DND-41 (cell line): ENCODE results near the gene FCSK.
A peak's percentile ranks its signal among the peaks of the same experiment; 100 is the strongest.

Experiments used
- ATAC-seq: fragments of 200-7000 bp; cut with Tn5 transposase; 3 replicates; pipeline ENCODE4 v1.9.1; 2021; ENCODE audit warnings: low read depth; ENCODE audit not compliant: insufficient read depth
- DNase-seq: peaks from one replicate; pipeline ENCODE4 v3.0.0-alpha.2; 2020
- H2AFZ ChIP-seq: 2 replicates; pipeline ENCODE4 v1.6.0; 2012; ENCODE audit warnings: low read depth, low read length
- H3K27ac ChIP-seq: 2 replicates; pipeline ENCODE4 v1.5.1; 2012; ENCODE audit warnings: low read length, inconsistent platforms
- H3K27me3 ChIP-seq: fragments of 200-600 bp; sonication (generic); 2 replicates; pipeline ENCODE4 v1.6.0; 2012; ENCODE audit warnings: low read length, mild to moderate bottlenecking, inconsistent platforms; ENCODE audit not compliant: insufficient read depth, poor library complexity
- H3K36me3 ChIP-seq: 2 replicates; pipeline ENCODE4 v1.5.1; 2012; ENCODE audit warnings: low read length, inconsistent platforms; ENCODE audit not compliant: insufficient read depth
- H3K4me1 ChIP-seq: 2 replicates; pipeline ENCODE4 v1.5.1; 2012; ENCODE audit warnings: mild to moderate bottlenecking, low read length; ENCODE audit not compliant: insufficient read depth
- H3K4me2 ChIP-seq: 2 replicates; pipeline ENCODE4 v1.6.0; 2012; ENCODE audit warnings: mild to moderate bottlenecking, moderate library complexity, low read length, inconsistent platforms; ENCODE audit not compliant: insufficient read depth
- H3K4me3 ChIP-seq, 2 experiments: fragments of 200-600 bp in 1 of 2; shearing (Covaris generic) in 1 of 2; 2 replicates each; pipeline ENCODE4 v1.5.1; 2012 to 2016; ENCODE audit warnings: inconsistent platforms in 2 of 2, low read length in 2 of 2, mild to moderate bottlenecking in 2 of 2, low read depth in 1 of 2, moderate library complexity in 1 of 2
- H3K79me2 ChIP-seq: 2 replicates; pipeline ENCODE4 v1.6.0; 2012; ENCODE audit warnings: low read length, inconsistent platforms; ENCODE audit not compliant: insufficient read depth
- H3K9ac ChIP-seq: 2 replicates; pipeline ENCODE4 v1.6.0; 2012; ENCODE audit warnings: low read depth, mild to moderate bottlenecking, inconsistent platforms, low read length, moderate library complexity
- H3K9me3 ChIP-seq: 2 replicates; pipeline ENCODE4 v1.5.1; 2012; ENCODE audit warnings: low read length, moderate library complexity, mild to moderate bottlenecking, inconsistent platforms; ENCODE audit not compliant: insufficient read depth, severe bottlenecking
- H4K20me1 ChIP-seq: 2 replicates; pipeline ENCODE4 v1.6.0; 2012; ENCODE audit warnings: low read length; ENCODE audit not compliant: insufficient read depth
- EZH2 ChIP-seq: IDR thresholded peaks from 3 replicates; pipeline ENCODE4 v1.6.1; 2012; ENCODE audit warnings: borderline replicate concordance, low read depth, mild to moderate bottlenecking, moderate library complexity, low read length, inconsistent platforms; ENCODE audit not compliant: severe bottlenecking
- TF ChIP-seq, protein P1 (sequence below): IDR thresholded peaks from 2 replicates; pipeline ENCODE4 v1.5.1; 2012; ENCODE audit warnings: borderline replicate concordance, low read length, moderate library complexity, mild to moderate bottlenecking; ENCODE audit not compliant: poor library complexity, severe bottlenecking; ENCODE audit errors: extremely low read depth

Gene FCSK

GRCh38 chr16:70470927-70471341 is 16.5 kb downstream of the FCSK start:
- Histone ChIP-seq H3K36me3 (peaks cover 14% of the 10 kb centered on the region), H3K4me1 (no peaks in the 10 kb centered on the region), H2AFZ (no peak overlapping the region), H3K79me2 (no peaks in the 10 kb centered on the region), H3K4me3 (no peak overlapping the region), H3K9ac (no peak overlapping the region), H3K4me2 (no peak overlapping the region), H4K20me1 (no peaks in the 10 kb centered on the region), H3K9me3 (no peaks in the 10 kb centered on the region), H3K27me3 (no peaks in the 10 kb centered on the region), H3K27ac (no peak overlapping the region)
- TF ChIP-seq, protein P1, sequence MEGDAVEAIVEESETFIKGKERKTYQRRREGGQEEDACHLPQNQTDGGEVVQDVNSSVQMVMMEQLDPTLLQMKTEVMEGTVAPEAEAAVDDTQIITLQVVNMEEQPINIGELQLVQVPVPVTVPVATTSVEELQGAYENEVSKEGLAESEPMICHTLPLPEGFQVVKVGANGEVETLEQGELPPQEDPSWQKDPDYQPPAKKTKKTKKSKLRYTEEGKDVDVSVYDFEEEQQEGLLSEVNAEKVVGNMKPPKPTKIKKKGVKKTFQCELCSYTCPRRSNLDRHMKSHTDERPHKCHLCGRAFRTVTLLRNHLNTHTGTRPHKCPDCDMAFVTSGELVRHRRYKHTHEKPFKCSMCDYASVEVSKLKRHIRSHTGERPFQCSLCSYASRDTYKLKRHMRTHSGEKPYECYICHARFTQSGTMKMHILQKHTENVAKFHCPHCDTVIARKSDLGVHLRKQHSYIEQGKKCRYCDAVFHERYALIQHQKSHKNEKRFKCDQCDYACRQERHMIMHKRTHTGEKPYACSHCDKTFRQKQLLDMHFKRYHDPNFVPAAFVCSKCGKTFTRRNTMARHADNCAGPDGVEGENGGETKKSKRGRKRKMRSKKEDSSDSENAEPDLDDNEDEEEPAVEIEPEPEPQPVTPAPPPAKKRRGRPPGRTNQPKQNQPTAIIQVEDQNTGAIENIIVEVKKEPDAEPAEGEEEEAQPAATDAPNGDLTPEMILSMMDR: peak; percentile 27
- no peak for TF ChIP-seq EZH2
- ATAC-seq: no peak
- DNase-seq: no peak

DNA sequence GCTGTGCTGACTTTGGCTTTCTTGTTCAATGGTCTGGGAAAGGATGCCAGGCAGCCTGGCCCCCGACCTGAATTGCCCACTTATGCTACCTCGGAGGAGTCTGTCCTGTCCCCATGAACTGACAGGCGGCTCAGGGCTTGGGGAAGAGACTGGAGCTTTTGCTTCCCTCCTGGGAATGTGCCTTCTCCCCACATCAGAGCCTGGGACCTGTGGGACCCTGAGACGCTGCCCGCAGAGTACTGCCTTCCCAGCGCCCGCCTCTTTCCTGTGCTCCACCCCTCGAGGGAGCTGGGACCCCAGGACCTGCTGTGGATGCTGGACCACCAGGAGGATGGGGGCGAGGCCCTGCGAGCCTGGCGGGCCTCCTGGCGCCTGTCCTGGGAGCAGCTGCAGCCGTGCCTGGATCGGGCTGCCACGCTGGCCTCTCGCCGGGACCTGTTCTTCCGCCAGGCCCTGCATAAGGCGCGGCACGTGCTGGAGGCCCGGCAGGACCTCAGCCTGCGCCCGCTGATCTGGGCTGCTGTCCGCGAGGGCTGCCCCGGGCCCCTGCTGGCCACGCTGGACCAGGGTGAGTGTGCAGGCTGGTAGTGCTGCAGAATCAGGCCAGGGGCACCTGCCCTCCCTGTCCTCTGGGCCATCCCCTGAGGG is 18.5 kb downstream of the FCSK start:
- ATAC-seq (no peak), DNase-seq (no peak)
- Histone ChIP-seq H3K36me3 (peaks cover 16% of the 10 kb centered on the region), H4K20me1 (no peaks in the 10 kb centered on the region), H3K4me1 (no peaks in the 10 kb centered on the region), H2AFZ (no peak overlapping the region), H3K4me3 (no peak overlapping the region), H3K9ac (no peak overlapping the region), H3K27ac (no peak overlapping the region), H3K9me3 (no peaks in the 10 kb centered on the region), H3K27me3 (no peaks in the 10 kb centered on the region), H3K79me2 (no peaks in the 10 kb centered on the region), H3K4me2 (no peak overlapping the region)
- TF ChIP-seq, protein P1: no peak
- no peak for TF ChIP-seq EZH2

DNA sequence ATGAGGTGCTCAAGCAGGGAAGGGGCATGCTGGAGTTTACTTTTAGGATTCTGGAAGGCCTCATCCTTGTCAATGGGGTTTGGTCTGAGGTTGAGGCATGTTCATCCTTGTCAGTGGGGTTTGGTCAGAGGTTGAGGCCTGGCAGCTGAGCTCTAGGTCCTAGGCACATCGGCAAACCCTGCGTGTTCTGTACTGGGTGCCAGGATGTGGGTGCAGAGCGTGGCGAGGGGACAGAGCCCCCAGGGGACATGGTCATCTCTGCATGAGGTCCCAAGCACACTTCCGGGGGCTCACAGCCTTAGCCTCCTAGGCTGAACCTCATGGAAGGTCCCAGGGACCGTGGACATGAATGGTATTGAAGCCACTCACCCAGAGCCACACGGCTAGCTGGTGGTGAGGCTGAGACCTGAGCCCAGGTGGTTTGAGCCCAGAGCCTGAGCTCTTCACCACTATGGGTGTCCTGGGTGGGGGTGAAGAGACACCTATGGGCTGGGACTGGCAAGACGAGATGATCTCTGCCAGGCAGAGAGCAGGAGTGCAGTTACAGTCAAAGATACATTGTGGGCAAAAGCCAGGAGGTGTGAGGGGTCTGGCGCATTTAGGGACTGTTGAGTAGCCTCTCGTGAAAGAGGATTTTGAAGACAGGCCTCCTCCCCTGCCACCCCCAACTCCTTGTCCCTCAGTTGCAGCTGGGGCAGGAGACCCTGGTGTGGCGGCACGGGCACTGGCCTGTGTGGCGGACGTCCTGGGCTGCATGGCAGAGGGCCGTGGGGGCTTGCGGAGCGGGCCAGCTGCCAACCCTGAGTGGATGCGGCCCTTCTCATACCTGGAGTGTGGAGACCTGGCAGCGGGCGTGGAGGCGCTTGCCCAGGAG is 19.3 kb downstream of the FCSK start:
- Histone ChIP-seq H3K36me3 (peaks cover 24% of the 10 kb centered on the region), H3K4me2 (no peak overlapping the region), H3K4me1 (no peaks in the 10 kb centered on the region), H3K79me2 (no peaks in the 10 kb centered on the region), H3K27me3 (no peaks in the 10 kb centered on the region), H3K9me3 (no peaks in the 10 kb centered on the region), H2AFZ (no peak overlapping the region), H3K9ac (no peak overlapping the region), H3K4me3 (no peak overlapping the region), H4K20me1 (no peaks in the 10 kb centered on the region), H3K27ac (no peak overlapping the region)
- TF ChIP-seq EZH2: no peak
- TF ChIP-seq, protein P1: peak; percentile 35
- no peak for DNase-seq
- ATAC-seq: no peak; the same call in 2 of the 3 replicates
